ENCODE measurements around the gene UBQLN4. TPM values are rescaled to one million over a fixed set of nuclear protein-coding genes. Genes with fewer than 3 reads are reported as not detected.

UBQLN4 gene
- polyA plus RNA-seq, 3 donors, result 2.3 to 15.9 (median 2.9) TPM

DNA sequence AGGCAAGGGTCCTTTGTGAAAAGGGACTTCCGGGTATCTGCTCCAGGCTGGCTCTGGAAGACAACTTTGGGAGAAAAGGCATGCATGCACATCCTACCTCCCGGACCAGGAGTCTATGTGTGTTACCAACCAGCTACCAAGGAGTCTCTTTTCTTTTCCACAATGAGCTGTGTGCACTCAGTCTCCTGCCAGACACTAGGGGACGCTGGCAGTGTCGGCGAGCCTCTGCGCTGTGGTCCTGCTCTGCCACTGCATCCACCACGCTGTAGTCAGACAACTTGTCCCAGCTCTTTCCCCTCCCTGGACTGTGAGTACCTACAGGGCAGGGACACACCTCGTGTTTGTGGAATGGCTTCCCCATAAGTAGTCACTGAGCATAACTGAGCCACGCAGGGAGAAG is 27.7 kb downstream of the UBQLN4 start:
- Histone ChIP-seq H3K9ac (ENCODE audit: insufficient read depth, low read length, poor library complexity, severe bottlenecking) (no peak overlapping the region), H2AFZ (ENCODE audit: insufficient read depth, low read depth, low read length, poor library complexity, severe bottlenecking) (peak overlapping the region; percentile 57), H3K4me3 (replicated peaks in 1 of 3; ENCODE audit: low read depth in 2 of 3, low read length in 3 of 3) (no peak overlapping the region)

DNA sequence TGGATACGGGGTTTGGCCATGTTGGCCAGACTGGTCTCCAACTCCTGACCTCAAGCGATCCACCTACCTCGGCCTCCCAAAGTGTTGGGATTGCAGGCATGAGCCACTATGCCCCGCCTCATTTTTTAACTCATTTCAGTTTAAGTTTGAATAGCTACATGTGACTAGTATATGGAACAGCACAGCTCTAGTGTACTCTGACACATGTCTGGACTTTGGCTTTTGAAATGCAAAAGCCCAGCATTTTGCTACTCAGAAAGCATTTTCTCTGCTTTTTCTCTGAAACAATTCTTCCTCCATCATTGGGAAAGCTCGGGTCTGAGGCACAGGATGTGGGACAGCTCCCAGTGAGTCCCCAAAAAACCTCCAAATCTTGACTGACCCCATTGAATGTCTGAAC is 28.8 kb downstream of the UBQLN4 start:
- no peak overlapping the region for H3K4me2 ChIP-seq (replicated peaks; ENCODE audit: extremely low read depth, low read length, poor library complexity, severe bottlenecking)
- TF ChIP-seq, protein P1, sequence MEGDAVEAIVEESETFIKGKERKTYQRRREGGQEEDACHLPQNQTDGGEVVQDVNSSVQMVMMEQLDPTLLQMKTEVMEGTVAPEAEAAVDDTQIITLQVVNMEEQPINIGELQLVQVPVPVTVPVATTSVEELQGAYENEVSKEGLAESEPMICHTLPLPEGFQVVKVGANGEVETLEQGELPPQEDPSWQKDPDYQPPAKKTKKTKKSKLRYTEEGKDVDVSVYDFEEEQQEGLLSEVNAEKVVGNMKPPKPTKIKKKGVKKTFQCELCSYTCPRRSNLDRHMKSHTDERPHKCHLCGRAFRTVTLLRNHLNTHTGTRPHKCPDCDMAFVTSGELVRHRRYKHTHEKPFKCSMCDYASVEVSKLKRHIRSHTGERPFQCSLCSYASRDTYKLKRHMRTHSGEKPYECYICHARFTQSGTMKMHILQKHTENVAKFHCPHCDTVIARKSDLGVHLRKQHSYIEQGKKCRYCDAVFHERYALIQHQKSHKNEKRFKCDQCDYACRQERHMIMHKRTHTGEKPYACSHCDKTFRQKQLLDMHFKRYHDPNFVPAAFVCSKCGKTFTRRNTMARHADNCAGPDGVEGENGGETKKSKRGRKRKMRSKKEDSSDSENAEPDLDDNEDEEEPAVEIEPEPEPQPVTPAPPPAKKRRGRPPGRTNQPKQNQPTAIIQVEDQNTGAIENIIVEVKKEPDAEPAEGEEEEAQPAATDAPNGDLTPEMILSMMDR (IDR thresholded peaks at IDR 0.05), result no peak
- no peak overlapping the region for H2AFZ ChIP-seq (ENCODE audit: insufficient read depth, low read depth, low read length, poor library complexity, severe bottlenecking)
- Mint-ChIP-seq H3K4me3 (peak overlapping the region in 1 of 2 donors; percentile 26), H3K27me3 (ENCODE audit: low read depth in 3 of 3) (peaks cover 11 to 17% (median 17%) of the 10 kb centered on the region in 3 donors), H3K9me3 (peaks cover 0 to 3% (median 0%) of the 10 kb centered on the region in 7 donors), H3K27ac (no peak overlapping the region), H3K4me1 (peaks cover 11% of the 10 kb centered on the region), H3K36me3 (peaks cover 1% of the 10 kb centered on the region in 2 donors)
- 92% methylated on average over 5 of the region's 5 CpGs for WGBS (ENCODE audit: insufficient coverage)
- peaks cover 3% of the 10 kb centered on the region for H4K20me1 ChIP-seq (ENCODE audit: insufficient read depth, low read length)
- no peak overlapping the region for H3K27ac ChIP-seq (ENCODE audit: low read depth in 1 of 2, low read length in 2 of 2)
- intact Hi-C loops (cut with micrococcal nuclease), result loop anchor here in 1 of 2 donors (5.0 kb wide), 1 partner anchor 32 kb away; no protein-coding TSS in a partner anchor
- no peaks in the 10 kb centered on the region for H3K9me3 ChIP-seq (replicated peaks in 1 of 2; ENCODE audit: control insufficient read depth in 1 of 2, insufficient read depth in 1 of 2, low read length in 2 of 2)
- no peak overlapping the region for H3K9ac ChIP-seq (ENCODE audit: insufficient read depth, low read length, poor library complexity, severe bottlenecking)
- H3K4me1 ChIP-seq (ENCODE audit: control insufficient read depth in 1 of 2, insufficient read depth in 2 of 2, low read length in 2 of 2), result peaks cover 9 to 11% of the 10 kb centered on the region in 2 donors
- H3K36me3 ChIP-seq (replicated peaks in 1 of 2; ENCODE audit: control insufficient read depth in 1 of 2, insufficient read depth in 2 of 2, low read length in 2 of 2), result no peaks in the 10 kb centered on the region
- H3K4me3 ChIP-seq (replicated peaks in 1 of 3; ENCODE audit: low read depth in 2 of 3, low read length in 3 of 3), result no peak overlapping the region
- peaks cover 10% of the 10 kb centered on the region for H3K79me2 ChIP-seq (ENCODE audit: insufficient read depth, low read length)
- no peaks in the 10 kb centered on the region for H3K27me3 ChIP-seq (ENCODE audit: control insufficient read depth in 2 of 2, insufficient read depth in 2 of 2, low read length in 2 of 2)
- no peak for DNase-seq

More for the DNA sequence above, 27.7 kb downstream of the UBQLN4 start:
- H3K4me2 ChIP-seq (replicated peaks; ENCODE audit: extremely low read depth, low read length, poor library complexity, severe bottlenecking), result no peak overlapping the region
- H3K9me3 ChIP-seq (replicated peaks in 1 of 2; ENCODE audit: control insufficient read depth in 1 of 2, insufficient read depth in 1 of 2, low read length in 2 of 2), result no peaks in the 10 kb centered on the region
- no peaks in the 10 kb centered on the region for H3K79me2 ChIP-seq (ENCODE audit: insufficient read depth, low read length)
- no peaks in the 10 kb centered on the region for H3K27me3 ChIP-seq (ENCODE audit: control insufficient read depth in 2 of 2, insufficient read depth in 2 of 2, low read length in 2 of 2)
- peaks cover 2 to 3% of the 10 kb centered on the region in 2 donors for H3K4me1 ChIP-seq (ENCODE audit: control insufficient read depth in 1 of 2, insufficient read depth in 2 of 2, low read length in 2 of 2)
- Mint-ChIP-seq H3K9me3 (peaks cover 0 to 3% (median 0%) of the 10 kb centered on the region in 7 donors), H3K4me3 (no peak overlapping the region), H3K4me1 (peaks cover 4% of the 10 kb centered on the region), H3K27ac (no peak overlapping the region), H3K36me3 (no peaks in the 10 kb centered on the region), H3K27me3 (ENCODE audit: low read depth in 3 of 3) (peaks cover 11 to 17% (median 17%) of the 10 kb centered on the region in 3 donors)
- no peak overlapping the region for H3K27ac ChIP-seq (ENCODE audit: low read depth in 1 of 2, low read length in 2 of 2)
- H4K20me1 ChIP-seq (ENCODE audit: insufficient read depth, low read length), result no peaks in the 10 kb centered on the region
- DNase-seq, result peak; percentile 18 to 44 (median 21)
- H3K36me3 ChIP-seq (replicated peaks in 1 of 2; ENCODE audit: control insufficient read depth in 1 of 2, insufficient read depth in 2 of 2, low read length in 2 of 2), result no peaks in the 10 kb centered on the region
- TF ChIP-seq, protein P1 (IDR thresholded peaks at IDR 0.05), result peak; percentile 65
- WGBS (ENCODE audit: insufficient coverage), result 7% methylated on average over 8 of the region's 9 CpGs
- intact Hi-C loops (cut with micrococcal nuclease), result loop anchor here in 1 of 2 donors (2.0 kb wide), 1 partner anchor 25 kb away; no protein-coding TSS in a partner anchor
